T-helper 1 cell treated with Interleukin-12 subunit alpha and Interleukin-12 subunit beta and Interleukin-4 antibody, amounts not matched to agents 30 μg/mL and 1 μg/mL, for 36 hours (primary cell): ENCODE results near the gene CDC73.
"Not testable (repeated sequence)": the region's sequence is repeated elsewhere in the genome, so short reads cannot be mapped to it uniquely, and the experiment has no call there.

Experiments used
- H3K27ac Mint-ChIP-seq: one replicate; pipeline ENCODE4 v1.8.0; 2021; ENCODE audit warnings: mild to moderate bottlenecking, mixed read lengths
- H3K27me3 Mint-ChIP-seq: one replicate; pipeline ENCODE4 v1.8.0; 2021; ENCODE audit warnings: low read depth, mixed read lengths
- H3K36me3 Mint-ChIP-seq: one replicate; pipeline ENCODE4 v1.8.0; 2021; ENCODE audit warnings: low read depth, mixed read lengths
- H3K4me1 Mint-ChIP-seq: one replicate; pipeline ENCODE4 v1.8.0; 2021; ENCODE audit warnings: low read depth, mixed read lengths
- H3K4me3 Mint-ChIP-seq: one replicate; pipeline ENCODE4 v1.8.0; 2021; ENCODE audit warnings: mild to moderate bottlenecking, moderate library complexity, mixed read lengths
- H3K9me3 Mint-ChIP-seq: one replicate; pipeline ENCODE4 v1.8.0; 2021; ENCODE audit warnings: mixed read lengths

The CDC73 gene

GRCh38 chr1:193105821-193106177, 16.0 kb upstream of the CDC73 start:
- Mint-ChIP-seq H3K4me3 (peak overlapping the region; percentile 91), H3K36me3 (no peaks in the 10 kb centered on the region), H3K27ac (no peak overlapping the region), H3K4me1 (peaks cover 15% of the 10 kb centered on the region), H3K27me3 (peaks cover 10% of the 10 kb centered on the region), H3K9me3 (no peaks in the 10 kb centered on the region)

GRCh38 chr1:193108471-193108870, 13.4 kb upstream of the CDC73 start:
- no peak overlapping the region for H3K27ac Mint-ChIP-seq
- H3K27me3 Mint-ChIP-seq: peaks cover 10% of the 10 kb centered on the region
- H3K9me3 Mint-ChIP-seq: no peaks in the 10 kb centered on the region
- H3K4me1 Mint-ChIP-seq: peaks cover 10% of the 10 kb centered on the region
- no peaks in the 10 kb centered on the region for H3K36me3 Mint-ChIP-seq
- H3K4me3 Mint-ChIP-seq: no peak overlapping the region

- Mint-ChIP-seq H3K27ac (no peak overlapping the region), H3K36me3 (no peaks in the 10 kb centered on the region), H3K4me3 (no peak overlapping the region), H3K9me3 (no peaks in the 10 kb centered on the region), H3K27me3 (peaks cover 10% of the 10 kb centered on the region), H3K4me1 (peaks cover 2% of the 10 kb centered on the region)
Observed at GRCh38 chr1:193109619-193110018, 12.2 kb upstream of the CDC73 start.

GRCh38 chr1:193110246-193110645, 11.6 kb upstream of the CDC73 start:
- Mint-ChIP-seq H3K36me3 (no peaks in the 10 kb centered on the region), H3K4me1 (peaks cover 2% of the 10 kb centered on the region), H3K9me3 (no peaks in the 10 kb centered on the region), H3K4me3 (no peak overlapping the region), H3K27ac (no peak overlapping the region), H3K27me3 (peaks cover 10% of the 10 kb centered on the region)

GRCh38 chr1:193110864-193111263, 11.0 kb upstream of the CDC73 start:
- Mint-ChIP-seq H3K4me3 (no peak overlapping the region), H3K36me3 (no peaks in the 10 kb centered on the region), H3K4me1 (no peaks in the 10 kb centered on the region), H3K27me3 (peaks cover 10% of the 10 kb centered on the region), H3K27ac (no peak overlapping the region), H3K9me3 (no peaks in the 10 kb centered on the region)

- Mint-ChIP-seq H3K4me3 (no peak overlapping the region), H3K27me3 (peaks cover 10% of the 10 kb centered on the region), H3K27ac (no peak overlapping the region), H3K9me3 (no peaks in the 10 kb centered on the region), H3K4me1 (no peaks in the 10 kb centered on the region), H3K36me3 (no peaks in the 10 kb centered on the region)
Observed at GRCh38 chr1:193111641-193112090, 10.2 kb upstream of the CDC73 start.

GRCh38 chr1:193113258-193113991, 8.4 kb upstream of the CDC73 start:
- no peaks in the 10 kb centered on the region for H3K9me3 Mint-ChIP-seq
- no peak overlapping the region for H3K4me3 Mint-ChIP-seq
- peaks cover 9% of the 10 kb centered on the region for H3K27me3 Mint-ChIP-seq
- no peaks in the 10 kb centered on the region for H3K36me3 Mint-ChIP-seq
- H3K4me1 Mint-ChIP-seq: peaks cover under 1% of the 10 kb centered on the region
- no peak overlapping the region for H3K27ac Mint-ChIP-seq

GRCh38 chr1:193113992-193114332, 7.9 kb upstream of the CDC73 start:
- no peak overlapping the region for H3K27ac Mint-ChIP-seq
- H3K27me3 Mint-ChIP-seq: peaks cover 3% of the 10 kb centered on the region
- H3K4me3 Mint-ChIP-seq: no peak overlapping the region
- no peaks in the 10 kb centered on the region for H3K36me3 Mint-ChIP-seq
- no peaks in the 10 kb centered on the region for H3K9me3 Mint-ChIP-seq
- H3K4me1 Mint-ChIP-seq: peaks cover 6% of the 10 kb centered on the region

GRCh38 chr1:193114485-193115095, 7.2 kb upstream of the CDC73 start:
- Mint-ChIP-seq H3K4me3 (no peak overlapping the region), H3K9me3 (no peaks in the 10 kb centered on the region), H3K36me3 (no peaks in the 10 kb centered on the region), H3K27me3 (peaks cover 4% of the 10 kb centered on the region), H3K4me1 (peaks cover 8% of the 10 kb centered on the region), H3K27ac (no peak overlapping the region)

GRCh38 chr1:193115629-193116227, 6.1 kb upstream of the CDC73 start:
- peaks cover 9% of the 10 kb centered on the region for H3K27me3 Mint-ChIP-seq
- H3K4me1 Mint-ChIP-seq: peaks cover 12% of the 10 kb centered on the region
- no peaks in the 10 kb centered on the region for H3K9me3 Mint-ChIP-seq
- no peak overlapping the region for H3K4me3 Mint-ChIP-seq
- H3K36me3 Mint-ChIP-seq: no peaks in the 10 kb centered on the region
- no peak overlapping the region for H3K27ac Mint-ChIP-seq

- not testable (repeated sequence) for H3K9me3 Mint-ChIP-seq
Observed at GRCh38 chr1:193117167-193117566, 4.7 kb upstream of the CDC73 start.

GRCh38 chr1:193118194-193118593, 3.6 kb upstream of the CDC73 start:
- Mint-ChIP-seq H3K27ac (no peak overlapping the region), H3K4me3 (no peak overlapping the region), H3K36me3 (peaks cover 3% of the 10 kb centered on the region), H3K4me1 (peaks cover 19% of the 10 kb centered on the region), H3K27me3 (peaks cover 9% of the 10 kb centered on the region), H3K9me3 (no peaks in the 10 kb centered on the region)

More at GRCh38 chr1:193117167-193117566, 4.7 kb upstream of the CDC73 start:
- peaks cover 13% of the 10 kb centered on the region for H3K4me1 Mint-ChIP-seq
- not testable (repeated sequence) for H3K4me3 Mint-ChIP-seq, H3K36me3 Mint-ChIP-seq, H3K27me3 Mint-ChIP-seq, H3K27ac Mint-ChIP-seq

GRCh38 chr1:193118803-193119730, 2.8 kb upstream of the CDC73 start:
- no peak overlapping the region for H3K27ac Mint-ChIP-seq
- peaks cover 3% of the 10 kb centered on the region for H3K36me3 Mint-ChIP-seq
- H3K27me3 Mint-ChIP-seq: peaks cover 9% of the 10 kb centered on the region
- H3K9me3 Mint-ChIP-seq: no peaks in the 10 kb centered on the region
- H3K4me3 Mint-ChIP-seq: no peak overlapping the region
- H3K4me1 Mint-ChIP-seq: peaks cover 27% of the 10 kb centered on the region

GRCh38 chr1:193120604-193121166, 1.1 kb upstream of the CDC73 start:
- peak overlapping the region; percentile 96 for H3K27ac Mint-ChIP-seq
- peak overlapping the region; percentile 95 for H3K4me3 Mint-ChIP-seq
- peaks cover 9% of the 10 kb centered on the region for H3K27me3 Mint-ChIP-seq
- no peaks in the 10 kb centered on the region for H3K9me3 Mint-ChIP-seq
- peaks cover 8% of the 10 kb centered on the region for H3K36me3 Mint-ChIP-seq
- peaks cover 38% of the 10 kb centered on the region for H3K4me1 Mint-ChIP-seq
